ENCODE data around the gene VSTM2L.

The VSTM2L gene

DNA sequence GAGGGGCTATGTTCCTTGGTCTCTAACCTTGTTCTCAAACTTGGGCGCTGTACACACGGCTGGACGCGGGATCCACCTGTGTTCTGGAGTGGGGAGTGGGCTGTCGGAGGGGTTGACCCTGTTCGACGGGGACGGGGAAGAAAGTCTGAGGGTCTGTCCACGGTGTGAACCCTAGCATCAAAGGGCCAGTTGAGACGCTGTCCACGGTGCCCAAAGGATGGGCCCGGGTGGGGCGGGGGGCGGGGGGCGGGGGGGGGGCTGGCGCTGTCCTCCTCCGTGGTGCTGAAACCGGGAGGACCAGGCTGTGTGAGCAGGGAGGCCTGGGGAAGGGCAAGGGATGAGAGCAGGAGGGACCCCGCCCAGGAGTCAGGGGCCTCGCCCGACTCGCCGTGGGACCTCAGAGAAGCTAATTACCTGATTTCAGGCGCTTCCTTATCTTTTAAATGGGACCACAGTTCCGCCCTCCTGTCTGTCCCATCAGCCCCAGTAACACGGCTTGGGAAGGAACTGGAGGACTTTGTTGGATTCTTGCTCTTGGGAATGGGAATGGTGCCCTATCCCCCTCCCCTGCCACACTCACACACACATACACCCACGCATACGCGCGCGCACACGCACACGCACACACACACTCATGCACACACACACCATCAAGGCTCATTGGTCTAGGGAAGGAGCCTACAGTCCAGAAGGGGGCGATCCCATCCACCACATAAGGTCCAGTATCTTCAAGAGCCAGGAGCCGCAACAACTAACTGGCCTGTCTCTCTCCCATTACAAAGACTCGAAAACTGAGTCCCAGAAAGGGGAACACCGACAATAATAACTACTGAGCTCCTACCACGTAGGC lies 1.0 kb upstream of the VSTM2L start:
- DNase-seq: peak; percentile 30 to 44

- DNase-seq: no peak
Measured at GRCh38 chr20:37903317-37904007, 535 bp downstream of the VSTM2L start.

DNA sequence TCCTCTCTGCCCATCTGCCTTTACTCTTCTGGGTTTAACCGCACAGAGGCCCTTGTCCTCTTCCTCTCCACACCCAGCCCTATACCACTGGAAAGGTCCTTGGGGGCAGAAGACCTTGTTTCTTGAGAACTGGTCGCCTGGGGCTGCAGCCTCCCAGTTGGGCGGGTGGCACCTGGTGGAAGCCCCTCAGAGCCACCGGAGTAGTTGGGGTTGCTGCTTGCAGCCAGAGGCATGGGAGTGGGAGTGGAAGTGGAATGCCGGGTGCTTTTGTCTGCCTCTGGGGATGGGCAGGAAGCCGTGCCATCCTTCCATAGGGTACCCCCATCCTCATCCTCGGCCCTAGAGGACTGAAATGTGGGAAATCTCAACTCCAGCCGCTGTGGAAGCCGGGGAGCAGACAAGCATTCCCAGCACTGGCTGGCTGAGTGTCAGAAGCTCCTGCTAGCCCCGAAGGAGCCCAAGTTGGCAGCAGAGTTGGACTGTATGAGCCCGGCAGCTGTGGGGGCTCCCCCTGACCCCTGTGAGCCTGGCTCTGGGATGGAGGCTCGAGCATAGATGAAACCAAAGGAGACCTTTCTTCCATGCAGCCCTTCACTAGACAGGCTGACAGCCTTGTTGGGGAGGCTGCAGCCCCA lies 1.2 kb downstream of the VSTM2L start:
- DNase-seq: no peak

- DNase-seq: no peak
Measured at GRCh38 chr20:37904845-37905373, 2.0 kb downstream of the VSTM2L start.

- DNase-seq: no peak
Measured at GRCh38 chr20:37905671-37906613, 3.0 kb downstream of the VSTM2L start.

- no peak for DNase-seq
Measured at GRCh38 chr20:37907330-37907676, 4.4 kb downstream of the VSTM2L start.

GRCh38 chr20:37907677-37908401 lies 4.9 kb downstream of the VSTM2L start:
- no peak for DNase-seq

- no peak for DNase-seq
Measured at GRCh38 chr20:37911261-37911660, 8.3 kb downstream of the VSTM2L start.

DNA sequence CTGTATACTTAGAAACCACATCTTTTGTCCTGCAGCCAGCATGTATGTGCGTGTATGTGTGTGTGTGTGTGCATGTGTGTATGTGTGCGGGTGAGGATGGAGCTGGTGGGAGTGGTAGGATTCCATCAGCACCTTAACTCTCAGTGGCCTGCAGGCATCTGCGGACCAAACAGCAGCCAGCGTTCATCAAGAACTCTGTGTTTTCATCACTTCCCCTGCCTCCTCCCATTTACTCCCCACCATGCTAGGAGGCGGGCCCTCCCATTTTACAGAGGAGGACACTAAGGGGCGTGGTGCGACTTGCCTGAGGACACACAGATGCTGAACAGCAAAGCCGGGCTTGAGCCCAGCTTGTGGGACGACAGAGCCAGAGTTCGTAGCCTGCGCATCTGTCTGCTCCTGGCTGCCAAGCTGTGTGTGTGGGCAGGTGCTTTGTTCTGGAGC lies 8.9 kb downstream of the VSTM2L start:
- peak in 1 of 2 experiments; percentile 28 for DNase-seq

- no peak for DNase-seq
Measured at GRCh38 chr20:37912874-37913273, 9.9 kb downstream of the VSTM2L start.

- DNase-seq: no peak
Measured at GRCh38 chr20:37913567-37914366, 10.8 kb downstream of the VSTM2L start.

- DNase-seq: no peak
Measured at GRCh38 chr20:37914367-37914671, 11.4 kb downstream of the VSTM2L start.

DNA sequence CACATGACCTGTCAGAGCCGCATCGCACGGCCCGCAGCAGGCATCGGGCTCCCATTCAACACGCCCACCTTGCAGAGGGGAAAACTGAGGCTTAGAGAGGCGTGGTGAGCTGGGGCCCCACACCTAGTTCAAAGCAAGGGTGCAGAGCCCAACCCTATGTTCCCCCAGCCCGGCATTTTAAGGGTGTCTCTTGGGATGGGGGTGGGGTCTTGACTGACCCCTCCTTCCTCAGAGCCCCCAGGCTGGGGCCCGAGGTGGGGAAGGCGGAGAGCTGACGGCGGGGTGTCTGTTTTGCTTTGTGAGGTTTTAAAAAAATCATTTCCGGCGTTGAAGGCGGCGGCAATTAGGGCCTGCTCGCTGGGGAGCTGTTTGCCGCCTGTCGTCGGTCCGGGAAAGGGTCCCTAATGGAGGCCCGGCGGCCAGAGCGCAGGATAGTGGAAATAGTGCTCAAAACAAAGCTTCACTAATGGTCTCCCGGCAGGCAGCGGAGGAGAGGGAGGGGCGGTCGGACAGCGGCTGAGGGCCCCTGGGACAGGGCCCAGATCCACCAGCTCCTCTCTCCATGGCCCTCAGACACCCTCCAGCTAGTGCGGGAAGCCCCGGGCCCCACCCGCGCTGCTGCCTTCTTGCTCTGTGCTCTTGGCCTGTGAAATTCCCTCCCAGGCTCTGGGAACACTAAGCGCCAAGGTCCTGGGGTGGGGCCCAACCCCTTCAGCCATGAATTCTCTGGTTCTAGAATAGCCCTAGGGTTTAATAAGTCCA lies 11.9 kb downstream of the VSTM2L start:
- DNase-seq: peak in 1 of 2 experiments; percentile 28

GRCh38 chr20:37915434-37915787 lies 12.5 kb downstream of the VSTM2L start:
- DNase-seq: no peak

- peak; percentile 18 to 31 for DNase-seq
Measured at GRCh38 chr20:37915800-37916570, 13.1 kb downstream of the VSTM2L start.

GRCh38 chr20:37917461-37917860 lies 14.5 kb downstream of the VSTM2L start:
- DNase-seq: no peak

DNA sequence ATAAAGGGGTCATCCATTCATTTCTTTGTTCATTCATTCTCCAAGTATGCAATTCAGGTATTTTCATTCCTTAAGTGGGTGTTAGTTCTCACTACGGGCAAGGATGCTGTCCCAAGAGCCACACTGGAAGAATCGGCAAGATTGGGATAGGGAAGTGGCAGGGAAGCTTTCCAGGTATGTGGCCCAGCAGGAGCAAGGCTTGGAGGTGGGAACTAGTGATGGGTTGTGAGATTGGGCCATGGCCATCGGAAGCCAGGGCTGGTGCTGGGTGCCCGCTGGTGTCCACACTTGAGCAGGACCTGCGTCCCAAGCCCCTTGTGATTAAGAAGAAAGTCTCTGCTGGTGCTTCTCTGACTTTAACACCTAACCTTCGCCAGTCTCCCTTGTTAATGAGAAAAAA lies 15.1 kb downstream of the VSTM2L start:
- DNase-seq: no peak

DNA sequence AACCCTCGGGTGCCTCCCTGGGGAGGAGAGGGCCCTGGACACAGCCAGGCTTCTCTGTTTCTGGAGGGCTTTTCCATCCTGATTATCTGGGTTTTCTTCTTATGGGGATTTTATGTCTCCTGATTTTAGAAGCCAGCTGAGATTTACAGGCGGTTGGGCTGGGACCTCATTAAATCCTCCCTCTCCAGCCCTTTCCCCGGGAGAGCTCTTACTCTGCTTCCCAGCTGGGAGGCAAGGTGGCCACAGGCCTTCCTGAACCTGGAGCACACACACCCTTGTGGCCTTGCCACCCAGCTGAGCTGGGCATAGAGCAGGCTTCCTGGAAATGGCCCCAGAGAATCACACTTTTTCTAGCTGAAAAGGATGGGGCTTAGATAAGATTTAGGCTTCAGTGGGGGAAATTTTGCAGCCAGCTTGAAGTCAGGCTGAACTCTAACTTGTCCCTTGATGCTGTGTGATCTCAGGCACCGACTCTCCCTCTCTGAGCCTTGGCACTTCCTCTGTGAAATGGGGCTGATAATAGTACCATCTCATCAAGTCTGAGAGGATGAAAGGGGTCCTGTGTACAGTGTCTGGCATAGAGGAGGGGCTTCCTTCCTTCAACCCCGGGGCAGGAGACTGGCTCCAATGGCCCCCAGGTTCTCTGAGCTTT lies 16.6 kb downstream of the VSTM2L start:
- no peak for DNase-seq

DNA sequence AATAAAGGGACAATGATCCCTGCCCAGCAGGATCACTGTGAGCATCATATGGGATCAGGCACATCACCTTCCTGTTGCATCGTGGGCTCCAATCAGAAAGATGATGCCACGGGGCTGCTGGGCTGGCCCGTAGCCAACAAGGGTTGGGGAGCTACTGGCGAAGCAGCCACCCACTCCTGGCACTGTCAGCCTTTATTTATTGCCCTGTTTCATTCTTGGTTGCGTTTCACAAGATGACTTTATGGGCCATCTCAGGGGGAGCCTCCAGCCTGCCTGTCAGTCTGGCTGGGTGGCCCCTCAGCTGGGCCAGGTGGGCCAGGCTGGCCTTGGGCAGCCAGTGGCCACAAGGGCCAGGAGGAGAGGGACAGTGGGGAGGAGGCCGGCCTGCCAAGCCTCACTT lies 17.3 kb downstream of the VSTM2L start:
- no peak for DNase-seq

Measured in SHP77 (cell line).